Spleen (tissue), 11 donors: Measurements from ENCODE around the gene TTLL11. TPM values are rescaled to one million over a fixed set of nuclear protein-coding genes. Genes with fewer than 3 reads are reported as not detected.

Experiments used
- DNase-seq: peaks from one replicate; pipeline ENCODE4 v3.0.0-alpha.2; 2020
- H3K27ac ChIP-seq, 8 donors: fragments of 200-600 bp; sonication (generic) in 7 of 8; 1 replicate in 4 of 8; 2 replicates in 4 of 8; pipeline versions ENCODE4 v1.5.0 to v1.8.0; 2016 to 2021; ENCODE audit warnings: inconsistent platforms in 4 of 8, mild to moderate bottlenecking in 4 of 8, moderate library complexity in 1 of 8
- H3K27me3 ChIP-seq, 7 donors: fragments of 200-600 bp; sonication (generic) in 6 of 7; replicated peaks in 1 of 7; 1 replicate in 4 of 7; 2 replicates in 3 of 7; pipeline versions ENCODE4 v1.5.0 to v1.8.0; 2016 to 2021; ENCODE audit warnings: inconsistent platforms in 3 of 7, mild to moderate bottlenecking in 1 of 7
- H3K36me3 ChIP-seq, 6 donors: fragments of 200-600 bp; sonication (generic) in 5 of 6; 1 replicate in 4 of 6; 2 replicates in 2 of 6; pipeline versions ENCODE4 v1.5.0 to v1.8.0; 2016 to 2021; ENCODE audit warnings: inconsistent platforms in 2 of 6
- H3K4me1 ChIP-seq, 6 donors: fragments of 200-600 bp; sonication (generic) in 5 of 6; 1 replicate in 3 of 6; 2 replicates in 3 of 6; pipeline versions ENCODE4 v1.5.0 to v1.8.0; 2016 to 2021; ENCODE audit warnings: inconsistent platforms in 3 of 6
- H3K4me3 ChIP-seq, 8 donors: fragments of 200-600 bp; sonication (generic) in 7 of 8; 1 replicate in 4 of 8; 2 replicates in 4 of 8; pipeline versions ENCODE4 v1.5.0 to v1.8.0; 2016 to 2021; ENCODE audit warnings: inconsistent platforms in 4 of 8, mild to moderate bottlenecking in 4 of 8, moderate library complexity in 2 of 8
- H3K9me3 ChIP-seq, 8 donors: fragments of 200-600 bp; sonication (generic) in 7 of 8; 1 replicate in 4 of 8; 2 replicates in 4 of 8; pipeline versions ENCODE4 v1.5.0 to v1.8.0; 2016 to 2021; ENCODE audit warnings: inconsistent platforms in 4 of 8
- CTCF ChIP-seq, 11 experiments: fragments of 200-600 bp in 7 of 11; fragments of 450-650 bp in 4 of 11; sonication (generic) in 4 of 11; IDR thresholded peaks in 8 of 11; conservative IDR thresholded peaks in 3 of 11; 1 replicate in 7 of 11; 2 replicates in 4 of 11; pipeline versions ENCODE4 v1.4.0 to v1.8.0; 2016 to 2021; ENCODE audit warnings: antibody characterized with exemption in 11 of 11, inconsistent platforms in 4 of 11, mild to moderate bottlenecking in 1 of 11
- POLR2A ChIP-seq, 3 donors: fragments of 450-650 bp; IDR thresholded peaks; one replicate each; pipeline ENCODE4 v1.5.1; 2017; ENCODE audit warnings: antibody characterized with exemption in 3 of 3, mild to moderate bottlenecking in 1 of 3
- POLR2AphosphoS5 ChIP-seq, 3 donors: sonication (generic); formaldehyde crosslinking; IDR thresholded peaks; one replicate each; pipeline ENCODE4 v1.5.1; 2017; ENCODE audit warnings: antibody characterized with exemption in 3 of 3
- WGBS, 5 donors: extraction: QIAGEN DNeasy Blood & Tissue Kit in 3 of 5; methylation state at CpG; one replicate each; pipeline versions ENCODE4 v1.1.5 to v1.1.7; 2013 to 2018; 5-methylcytosine and 5-hydroxymethylcytosine counted together
- intact Hi-C: fragments of 100-400 bp; cut with DNase I; formaldehyde crosslinking; loops from one replicate; pipeline ENCODE4 v1.15.0; 2023; ENCODE audit warnings: low total_unique reads
- polyA plus RNA-seq, 3 donors: library from polyadenylated mRNA; stranded (reverse); fragments of 200-250 nt; gene quantifications; one replicate each; pipeline ENCODE4 v1.2.1, GENCODE V29; 2013
- total RNA-seq, 7 donors: library from RNA; depleted of rRNA in 3 of 7; stranded (reverse); fragments of >200 nt in 3 of 7; fragmentation: NEBNext Ultra II Directional in 4 of 7; extraction: Animal tissue kit (Norgen Biotek cat#: 25700) in 4 of 7; gene quantifications; one replicate each; pipeline versions ENCODE4 v1.1.0 to v1.2.1, GENCODE V29; 2016 to 2021
- donor health status: healthy with polysubstance abuse.
- donor health status: DM: no; HTN: no; CAD: no; lungs with moderate emphysema.
- donor health status: DM: no; HTN: no; CAD: no.
- donor health status: Bipolar disorder and iron deficiency.
- donor health status: healthy.
- donor health status: DM: no; HTN: no; CAD: no.
- donor health status: DM: yes; HTN: yes; CAD: no.

Gene TTLL11
- total and polyA plus RNA-seq, 10 donors, result 1.6 to 12.8 (median 7.3) TPM

- Histone ChIP-seq H3K27ac (no peak overlapping the region), H3K36me3 (no peaks in the 10 kb centered on the region), H3K9me3 (no peaks in the 10 kb centered on the region), H3K4me3 (no peak overlapping the region), H3K27me3 (no peaks in the 10 kb centered on the region), H3K4me1 (no peaks in the 10 kb centered on the region)
- WGBS, 5 donors, result 88 to 96% (median 89%) methylated on average over 10 to 13 of the region's 13 CpGs
- TF ChIP-seq CTCF (IDR thresholded peaks at IDR 0.05 in 8 of 11, conservative IDR thresholded peaks at IDR 0.05 in 3 of 11), result no peak
- no peak for TF ChIP-seq POLR2A (IDR thresholded peaks at IDR 0.05)
- no peak for TF ChIP-seq POLR2AphosphoS5 (IDR thresholded peaks at IDR 0.05)
- intact Hi-C loops, result no loop called here
- no peak for DNase-seq
Measured at GRCh38 chr9:121813519-121814210, 279.4 kb downstream of the TTLL11 start.

- TF ChIP-seq POLR2A (IDR thresholded peaks at IDR 0.05) (no peak), CTCF (IDR thresholded peaks at IDR 0.05 in 8 of 11, conservative IDR thresholded peaks at IDR 0.05 in 3 of 11) (no peak), POLR2AphosphoS5 (IDR thresholded peaks at IDR 0.05) (no peak)
- intact Hi-C loops, result no loop called here
- WGBS, 5 donors, result 88 to 93% (median 91%) methylated on average over 12 of the region's 12 CpGs
Measured at GRCh38 chr9:121812159-121812735, 280.9 kb downstream of the TTLL11 start.

GRCh38 chr9:121811751-121812150 is 281.4 kb downstream of the TTLL11 start:
- whole genome bisulfite sequencing, 5 donors, result 85 to 94% (median 89%) methylated on average over 10 of the region's 10 CpGs

More at GRCh38 chr9:121812159-121812735, 280.9 kb downstream of the TTLL11 start:
- Histone ChIP-seq H3K4me3 (no peak overlapping the region), H3K4me1 (no peaks in the 10 kb centered on the region), H3K27ac (no peak overlapping the region), H3K9me3 (no peaks in the 10 kb centered on the region), H3K36me3 (no peaks in the 10 kb centered on the region), H3K27me3 (no peaks in the 10 kb centered on the region)
- DNase-seq, result no peak

More at GRCh38 chr9:121811751-121812150, 281.4 kb downstream of the TTLL11 start:
- Histone ChIP-seq H3K9me3 (no peaks in the 10 kb centered on the region), H3K4me3 (no peak overlapping the region), H3K27ac (no peak overlapping the region), H3K36me3 (no peaks in the 10 kb centered on the region), H3K4me1 (no peaks in the 10 kb centered on the region), H3K27me3 (no peaks in the 10 kb centered on the region)
- intact Hi-C loops, result no loop called here
- TF ChIP-seq CTCF (IDR thresholded peaks at IDR 0.05 in 8 of 11, conservative IDR thresholded peaks at IDR 0.05 in 3 of 11) (no peak), POLR2A (IDR thresholded peaks at IDR 0.05) (no peak), POLR2AphosphoS5 (IDR thresholded peaks at IDR 0.05) (no peak)
- no peak for DNase-seq
